Caki2 (cell line): ENCODE measurements around the gene DISP3. TPM values are rescaled to one million over a fixed set of nuclear protein-coding genes. Genes with fewer than 3 reads are reported as not detected.

Experiments used
- DNase-seq: peaks from one replicate; pipeline ENCODE4 v3.0.0-alpha.2; 2015; ENCODE audit warnings: low read depth
- in situ Hi-C: cut with HindIII; loops from 2 replicates; pipeline ENCODE4 v1.10.0; 2016; ENCODE audit warnings: low sequenced_read_pairs, low pct_unique_long_range_greater_than_20kb, mixed read lengths
- total RNA-seq: library from RNA; depleted of rRNA; stranded (reverse); fragments of >200 nt; shearing (Covaris generic); gene quantifications from 2 replicates; pipeline ENCODE4 v1.2.3, GENCODE V29; 2014; ENCODE audit warnings: low replicate concordance; rRNA removed

Gene DISP3
- 0.27 TPM in 1 of 2 replicates, not detected in the other for total RNA-seq

DNA sequence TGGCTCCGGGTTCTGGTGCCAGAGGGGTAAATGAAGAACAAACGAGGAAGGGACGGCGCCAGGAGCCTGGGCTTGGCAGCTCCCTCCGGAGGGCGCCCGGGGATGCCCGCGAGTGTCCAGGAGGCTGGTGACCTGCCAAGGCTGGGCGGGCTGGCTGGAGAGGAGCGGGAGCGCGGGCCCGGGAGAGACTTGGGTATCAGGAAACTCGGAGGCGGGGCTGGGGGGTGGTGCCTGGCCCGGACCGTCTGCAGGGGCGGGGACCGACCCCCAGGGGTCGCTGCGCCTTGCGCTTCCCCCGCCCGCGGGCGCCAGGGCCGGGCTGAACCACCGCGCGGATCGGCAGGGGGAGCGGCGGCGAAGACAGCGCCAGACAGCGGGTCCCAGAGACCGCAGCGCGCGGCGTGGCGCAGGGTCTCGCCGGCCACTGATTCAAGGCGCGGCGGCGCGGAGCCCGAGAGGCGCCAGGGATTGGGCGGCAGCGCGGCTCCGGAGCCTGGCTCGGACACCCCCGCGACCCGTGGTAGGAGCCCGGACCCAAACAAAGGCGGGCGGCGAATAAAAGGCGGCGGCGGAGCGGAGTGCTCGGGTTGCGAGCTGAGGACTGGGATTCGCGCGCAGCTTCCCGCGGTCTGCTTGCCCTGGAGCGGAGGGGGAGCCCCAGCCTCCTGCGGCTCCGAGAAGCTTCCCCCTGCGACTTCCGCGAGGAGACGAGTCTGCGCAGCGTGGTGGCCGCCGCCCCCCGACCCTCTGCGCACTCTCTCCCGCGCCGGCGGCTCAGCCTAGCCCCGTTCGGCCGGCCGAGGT, at the start of gene DISP3:
Gene DISP3, plus strand, starts transcription at position 585 of the 804 bp plus-strand sequence. CDS start 21,838 bp downstream, outside the sequence.
- in situ Hi-C loops: no loop called here
- peak; percentile 71 for DNase-seq

GRCh38 chr1:11429226-11429625, 49.7 kb upstream of the DISP3 start:
- in situ Hi-C loops: no loop called here
- no peak for DNase-seq

DNA sequence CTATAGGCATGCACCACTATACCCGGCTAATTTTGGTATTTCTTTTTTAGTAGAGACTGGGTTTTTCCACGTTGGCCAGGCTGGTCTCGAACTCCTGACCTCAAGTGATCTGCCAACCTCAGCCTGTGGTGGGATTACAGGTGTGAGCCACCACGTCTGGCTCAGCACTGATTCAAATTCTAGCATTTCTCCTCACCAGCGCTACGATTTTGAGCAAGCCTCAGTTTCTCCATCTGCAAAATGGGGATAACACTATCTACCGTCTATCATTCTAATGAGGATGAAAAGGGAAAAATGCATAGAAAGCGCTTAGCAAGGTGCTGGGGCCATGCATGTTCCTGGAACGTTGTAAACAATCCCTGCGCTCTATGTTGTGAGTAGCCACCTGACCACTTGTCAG, 49.0 kb upstream of the DISP3 start:
- no peak for DNase-seq
- in situ Hi-C loops: no loop called here

DNA sequence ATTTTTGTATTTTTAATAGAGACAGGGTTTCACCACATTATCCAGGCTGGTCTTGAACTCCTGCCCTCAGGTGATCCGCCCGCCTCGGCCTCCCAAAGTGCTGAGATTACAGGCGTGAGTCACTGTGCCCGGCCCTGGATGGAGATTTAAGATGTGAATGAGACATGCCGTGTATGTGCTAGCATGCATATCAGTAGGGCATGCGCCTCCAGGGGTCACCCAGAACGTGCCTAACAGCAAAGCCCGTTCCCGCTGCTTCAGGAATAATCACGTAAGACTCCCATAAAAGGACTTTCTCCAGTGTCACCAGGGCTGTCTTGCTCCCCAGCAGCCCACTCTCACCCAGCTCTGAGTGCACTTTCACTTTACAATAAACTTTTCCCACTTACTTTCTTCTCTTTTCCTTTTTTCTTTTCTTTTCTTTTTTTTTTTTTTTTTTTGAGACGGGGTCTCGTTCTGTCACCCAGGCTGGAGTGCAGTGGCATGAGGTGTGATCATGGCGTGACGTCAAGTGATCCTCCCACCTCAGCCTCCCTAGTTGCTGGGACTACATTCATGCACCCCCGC, 46.9 kb upstream of the DISP3 start:
- DNase-seq: no peak
- in situ Hi-C loops: no loop called here

GRCh38 chr1:11432526-11432925, 46.4 kb upstream of the DISP3 start:
- no peak for DNase-seq
- in situ Hi-C loops: no loop called here

DNA sequence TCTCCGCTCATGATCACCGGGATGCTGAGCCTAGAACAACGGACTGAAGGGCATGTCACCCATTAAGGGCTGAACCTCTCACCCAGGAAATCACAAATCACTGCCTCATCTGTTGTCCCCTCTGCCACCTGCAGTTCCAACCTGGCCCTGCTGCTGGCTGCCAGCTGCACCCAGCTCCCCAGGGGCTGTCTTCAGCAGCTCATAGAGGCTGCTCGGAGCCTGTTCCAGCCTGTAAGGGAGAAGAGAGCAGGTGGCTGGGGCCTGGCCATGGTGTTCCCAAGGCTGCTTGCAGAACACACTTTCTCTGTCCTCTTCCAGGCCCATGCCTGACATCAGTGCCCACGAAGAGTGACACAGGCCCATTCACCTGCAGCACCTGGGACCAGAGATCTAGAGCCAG, 44.5 kb upstream of the DISP3 start:
- in situ Hi-C loops: no loop called here
- no peak for DNase-seq

GRCh38 chr1:11434926-11435325, 44.0 kb upstream of the DISP3 start:
- no peak for DNase-seq
- in situ Hi-C loops: no loop called here

- no peak for DNase-seq
- in situ Hi-C loops: no loop called here
Observed at GRCh38 chr1:11438996-11439395, 40.0 kb upstream of the DISP3 start.

DNA sequence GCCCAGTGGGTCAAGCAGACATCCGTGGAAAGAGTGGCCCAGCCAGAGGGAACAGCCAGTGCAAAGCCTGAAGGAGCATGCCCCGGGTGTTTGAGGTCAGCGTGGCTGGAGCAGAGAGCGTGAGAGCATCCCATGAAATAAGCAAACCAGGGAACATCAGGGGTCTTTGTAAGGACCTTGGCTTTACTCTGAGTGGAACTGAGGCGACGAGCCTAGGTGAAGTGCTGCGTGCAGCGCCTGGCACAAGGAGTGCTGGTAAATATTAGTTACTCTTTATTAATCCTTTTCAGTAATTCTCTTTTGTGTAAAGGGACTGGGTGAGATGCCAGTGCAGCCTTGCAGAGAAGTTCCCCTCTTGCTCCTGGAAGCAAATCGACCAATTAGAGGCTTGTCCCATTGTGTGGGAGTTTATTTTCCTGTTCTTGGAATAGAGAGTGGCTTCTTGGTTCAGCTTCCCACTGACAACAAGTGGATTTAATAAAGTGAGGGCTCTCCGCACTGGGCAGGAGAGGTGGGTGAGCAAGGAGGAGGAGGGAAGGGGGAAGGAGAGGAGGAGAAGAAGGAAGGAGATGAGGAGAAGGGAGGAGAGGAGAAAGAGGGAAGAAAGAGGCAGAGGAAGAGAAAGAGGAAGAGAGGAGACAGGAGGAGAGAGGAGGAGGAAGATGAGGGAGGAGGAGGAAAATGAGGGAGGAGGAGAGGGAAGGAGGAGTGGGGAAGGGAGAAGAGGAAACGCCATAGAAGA, 37.6 kb upstream of the DISP3 start:
- in situ Hi-C loops: no loop called here
- no peak for DNase-seq

DNA sequence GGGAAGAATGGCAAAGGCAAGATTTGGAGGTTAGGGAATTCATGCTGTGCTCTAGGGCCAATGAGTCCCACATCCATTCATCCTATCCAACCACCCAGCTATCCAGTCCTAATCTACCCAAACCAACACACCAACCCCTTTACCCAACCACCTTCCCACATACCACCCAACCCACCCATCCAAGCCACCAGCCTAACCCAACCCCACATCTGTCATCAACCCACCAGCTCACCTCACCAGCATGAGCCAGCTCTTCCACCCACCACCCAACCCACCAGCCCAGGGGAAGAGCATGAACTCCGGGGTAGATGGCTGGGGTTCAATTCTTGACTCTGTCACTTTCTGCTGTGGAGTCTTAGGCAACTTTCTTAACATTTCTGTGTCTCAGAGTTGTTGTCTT, 35.9 kb upstream of the DISP3 start:
- DNase-seq: no peak
- in situ Hi-C loops: no loop called here

GRCh38 chr1:11443961-11444658, 34.8 kb upstream of the DISP3 start:
- no peak for DNase-seq
- in situ Hi-C loops: no loop called here

DNA sequence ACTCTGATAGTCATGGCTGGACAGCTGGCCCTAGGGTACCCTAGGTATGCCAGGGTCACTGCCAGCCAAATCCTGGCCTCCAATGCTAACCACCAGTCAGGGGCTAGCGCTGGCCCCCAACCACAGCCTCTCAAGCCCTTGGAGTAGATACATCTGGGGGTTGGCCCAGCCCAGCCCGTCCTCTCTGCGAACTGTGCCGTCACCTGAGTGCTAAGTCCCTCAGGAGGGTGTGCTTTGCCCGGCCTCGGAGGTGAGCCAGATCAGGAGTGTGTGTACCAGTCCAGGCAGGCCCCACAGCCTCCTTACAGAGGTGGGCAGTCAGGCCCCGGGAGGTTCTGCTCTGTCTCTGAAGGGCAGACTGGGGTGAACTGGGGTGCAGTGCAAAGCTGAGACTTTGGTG, 34.0 kb upstream of the DISP3 start:
- in situ Hi-C loops: no loop called here
- DNase-seq: no peak

GRCh38 chr1:11447903-11448302, 31.1 kb upstream of the DISP3 start:
- no peak for DNase-seq
- in situ Hi-C loops: no loop called here

DNA sequence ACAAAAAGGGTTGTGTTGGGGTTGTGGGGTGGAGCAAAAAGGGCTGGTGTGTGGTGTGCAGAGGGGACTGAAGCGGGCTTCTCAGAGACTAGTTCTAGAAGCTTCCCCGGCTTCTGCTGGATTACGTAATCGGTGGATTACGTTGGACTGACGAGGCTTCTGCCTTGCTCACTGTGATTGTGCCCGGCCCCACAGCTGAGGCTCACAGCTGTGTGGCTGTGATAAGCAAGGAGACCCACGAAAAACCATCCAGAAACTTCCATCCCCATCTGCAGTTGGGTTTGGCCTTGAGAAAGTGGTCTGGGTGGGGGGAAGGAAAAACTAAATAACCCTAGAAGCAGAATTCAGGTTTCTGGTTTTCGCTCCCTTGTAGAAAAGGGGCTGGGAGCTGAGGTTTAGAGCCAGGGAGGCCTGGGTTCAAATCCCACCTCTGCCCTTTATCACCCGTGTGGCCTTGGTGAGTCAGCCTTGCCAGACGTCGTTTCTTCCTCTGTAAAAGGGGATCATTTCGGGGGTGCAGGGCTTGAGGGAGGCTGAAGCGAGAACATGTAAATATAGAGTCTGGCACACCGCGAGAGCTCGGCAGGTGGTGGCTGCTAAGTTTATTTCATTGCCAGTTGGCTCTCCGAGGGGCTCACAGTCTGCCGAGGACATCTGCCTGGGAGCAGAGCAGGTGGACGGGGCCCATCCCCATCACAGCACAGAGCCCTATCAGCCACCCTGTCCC, 30.4 kb upstream of the DISP3 start:
- no peak for DNase-seq
- in situ Hi-C loops: no loop called here

- no peak for DNase-seq
- in situ Hi-C loops: no loop called here
Observed at GRCh38 chr1:11449100-11449403, 29.9 kb upstream of the DISP3 start.

GRCh38 chr1:11450310-11450709, 28.6 kb upstream of the DISP3 start:
- in situ Hi-C loops: no loop called here
- DNase-seq: no peak

DNA sequence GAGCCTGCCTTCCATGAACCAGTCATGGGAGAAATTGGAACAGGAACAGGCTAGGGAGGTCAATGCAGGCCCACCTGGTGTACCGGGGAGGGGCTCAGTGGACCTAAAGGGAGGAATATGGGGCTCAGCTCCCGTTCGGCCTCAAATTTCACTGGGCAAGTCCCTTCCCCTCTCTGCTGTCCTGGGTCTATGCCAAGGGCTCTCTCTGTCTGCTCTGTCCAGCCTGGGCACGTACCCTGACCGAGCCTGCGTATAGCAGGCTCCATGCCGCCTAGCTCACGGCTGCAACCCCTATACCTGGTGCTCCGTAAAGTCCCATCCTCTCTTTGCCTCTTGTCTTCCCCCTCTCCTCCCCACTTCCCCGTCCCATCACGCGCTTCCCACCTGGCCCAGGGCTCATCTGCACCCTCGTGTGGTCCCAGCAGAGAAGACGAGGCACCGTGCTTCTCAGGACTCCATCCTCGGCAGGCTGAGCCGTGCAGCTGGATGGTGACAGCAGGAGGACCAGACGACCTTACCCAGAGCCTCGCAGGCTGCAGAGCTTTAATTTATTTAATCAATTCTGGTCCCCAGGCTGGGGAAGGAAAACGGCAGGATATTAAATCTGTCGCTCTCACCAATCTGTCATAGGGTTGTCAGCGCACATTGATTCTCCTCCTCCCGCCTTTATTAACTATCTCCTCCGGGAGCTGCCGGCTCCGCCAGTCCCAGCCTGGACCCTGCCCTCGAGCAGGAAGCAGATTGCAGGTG, 25.0 kb upstream of the DISP3 start:
- DNase-seq: no peak
- in situ Hi-C loops: no loop called here
